ENCODE results near the gene TRPM2.
A peak's percentile ranks its signal among the peaks of the same experiment; 100 is the strongest.
"Not testable (repeated sequence)": the region's sequence is repeated elsewhere in the genome, so short reads cannot be mapped to it uniquely, and the experiment has no call there.

Gene TRPM2

GRCh38 chr21:44356160-44356559 lies 2.7 kb downstream of the TRPM2 start:
- no peak for DNase-seq

- no peak for DNase-seq
Observed at GRCh38 chr21:44356636-44357035, 3.2 kb downstream of the TRPM2 start.

DNA sequence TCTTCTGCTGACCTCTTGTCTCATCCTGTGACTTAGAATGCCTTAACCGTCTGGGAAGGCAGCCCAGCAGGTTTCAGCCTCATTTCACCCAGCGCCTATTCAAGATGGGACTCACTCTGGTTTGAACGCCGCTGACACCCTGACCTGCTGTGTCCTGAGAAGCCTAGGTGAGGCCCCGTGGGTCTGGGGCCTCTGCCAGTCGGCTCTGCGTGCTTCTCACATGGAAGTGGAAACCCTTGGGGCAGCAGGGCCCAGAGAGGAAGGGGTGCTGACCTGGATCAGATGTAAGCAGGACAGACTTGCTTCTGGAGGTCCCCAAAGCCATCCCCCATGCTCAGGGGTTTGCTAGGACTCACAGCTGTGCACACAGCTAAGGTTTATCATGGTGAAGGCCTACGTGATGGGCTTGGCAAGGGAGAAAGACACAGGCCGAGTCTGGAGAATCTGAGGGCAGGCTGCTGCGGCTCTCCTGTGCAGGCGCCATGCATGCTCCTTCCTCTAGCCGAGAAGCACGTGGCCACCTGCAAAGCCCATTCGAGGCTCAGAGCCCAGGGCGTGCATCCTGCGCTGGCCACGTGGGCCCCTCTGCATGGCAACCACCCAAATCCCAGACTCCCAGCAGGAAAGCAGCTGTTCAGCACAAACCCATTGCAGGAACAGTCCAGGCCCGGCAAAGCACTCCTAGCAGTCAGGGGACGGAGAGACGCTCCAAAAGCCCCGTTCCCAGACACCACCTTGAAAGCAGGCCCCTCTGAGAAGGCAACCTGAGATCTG lies 3.8 kb downstream of the TRPM2 start:
- DNase-seq: no peak

- DNase-seq: peak; percentile 49
Observed at GRCh38 chr21:44359396-44359795, 6.0 kb downstream of the TRPM2 start.

DNA sequence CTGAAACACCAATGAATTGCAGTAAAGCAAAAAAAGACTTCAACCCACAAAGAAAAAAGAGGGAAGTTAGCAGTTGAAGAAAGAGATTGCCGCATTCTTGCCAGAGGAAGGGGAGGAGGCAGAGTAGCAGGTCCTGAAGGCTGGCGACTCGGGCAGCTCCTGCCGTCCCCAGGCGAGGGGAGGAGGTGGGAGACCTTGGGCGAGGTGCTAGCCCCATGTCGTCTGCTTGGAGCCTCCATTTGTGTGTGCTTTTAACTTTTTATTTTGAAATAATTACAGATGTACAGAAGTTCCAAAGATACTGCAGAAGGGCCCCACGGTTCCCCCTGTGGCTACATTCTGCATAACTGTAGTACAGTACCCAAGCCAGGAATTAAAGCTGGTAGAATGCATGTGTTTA lies 6.7 kb downstream of the TRPM2 start:
- DNase-seq: no peak

- DNase-seq: not testable (repeated sequence)
Observed at GRCh38 chr21:44361903-44362302, 8.5 kb downstream of the TRPM2 start.

GRCh38 chr21:44363278-44363677 lies 9.9 kb downstream of the TRPM2 start:
- no peak for DNase-seq

GRCh38 chr21:44364151-44365053 lies 11.0 kb downstream of the TRPM2 start:
- no peak for DNase-seq

DNA sequence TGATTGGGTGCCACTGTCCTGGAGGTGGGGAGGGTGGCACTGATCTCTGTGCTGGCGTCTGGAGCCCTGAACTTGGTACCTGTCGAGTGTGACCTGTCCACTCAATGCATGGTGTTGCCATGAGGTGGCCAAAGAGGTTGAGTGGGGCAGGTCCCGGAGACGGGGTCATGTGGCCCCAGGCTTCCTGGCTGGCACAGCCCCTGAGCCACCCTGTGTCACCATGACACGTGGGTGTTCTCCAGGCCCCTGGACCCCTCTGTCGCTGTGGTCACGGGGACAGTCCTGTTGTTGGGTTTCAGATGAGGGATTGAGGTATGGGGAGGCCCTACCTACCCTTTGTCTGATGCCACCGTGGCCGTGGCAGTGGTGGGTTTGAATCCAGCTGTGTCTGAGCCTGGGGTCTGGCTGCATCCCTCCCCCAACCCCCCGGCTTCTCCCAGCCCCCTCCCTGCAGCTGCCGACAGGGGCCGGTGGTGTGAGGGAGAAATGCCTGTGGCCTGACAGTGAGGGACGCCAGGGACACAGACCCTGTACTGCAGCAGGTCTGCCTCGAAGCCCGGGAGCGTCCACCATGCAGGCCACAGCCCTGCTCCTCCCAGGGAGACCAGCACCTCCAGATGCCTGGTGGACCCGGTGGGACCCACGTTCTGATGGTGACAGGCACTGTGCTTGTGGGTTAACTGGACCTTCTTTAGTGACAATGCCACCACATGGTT lies 12.0 kb downstream of the TRPM2 start:
- no peak for DNase-seq

DNA sequence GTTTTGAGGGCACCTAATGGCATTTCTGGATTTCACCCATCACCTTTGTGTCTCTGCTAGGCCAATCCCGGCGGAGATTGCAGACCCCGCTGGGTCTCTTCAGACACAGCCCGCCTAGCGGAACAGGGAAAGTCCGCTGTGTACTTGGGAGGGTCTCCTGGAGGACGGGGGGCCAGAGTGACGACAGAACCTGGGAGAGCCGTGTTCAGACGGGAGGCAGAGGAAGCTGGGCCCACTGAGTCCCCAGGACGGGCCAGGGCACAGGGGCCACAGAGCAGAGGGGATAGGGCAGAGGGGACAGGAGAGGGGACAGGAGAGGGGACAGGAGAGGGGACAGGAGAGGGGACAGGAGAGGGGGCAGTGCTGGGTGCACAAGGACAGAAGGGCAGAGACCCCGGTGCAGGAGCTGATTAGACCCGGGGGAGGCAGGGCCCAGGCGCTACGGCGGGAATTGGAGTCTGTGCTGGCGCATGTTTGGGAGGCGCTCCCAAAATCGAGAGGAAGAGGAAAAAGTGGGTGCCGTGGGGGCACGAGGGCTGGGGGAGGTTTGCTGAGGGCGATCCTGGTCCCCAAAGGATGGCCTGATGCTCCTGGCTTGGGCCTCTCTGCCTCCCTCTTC lies 12.7 kb downstream of the TRPM2 start:
- no peak for DNase-seq

DNA sequence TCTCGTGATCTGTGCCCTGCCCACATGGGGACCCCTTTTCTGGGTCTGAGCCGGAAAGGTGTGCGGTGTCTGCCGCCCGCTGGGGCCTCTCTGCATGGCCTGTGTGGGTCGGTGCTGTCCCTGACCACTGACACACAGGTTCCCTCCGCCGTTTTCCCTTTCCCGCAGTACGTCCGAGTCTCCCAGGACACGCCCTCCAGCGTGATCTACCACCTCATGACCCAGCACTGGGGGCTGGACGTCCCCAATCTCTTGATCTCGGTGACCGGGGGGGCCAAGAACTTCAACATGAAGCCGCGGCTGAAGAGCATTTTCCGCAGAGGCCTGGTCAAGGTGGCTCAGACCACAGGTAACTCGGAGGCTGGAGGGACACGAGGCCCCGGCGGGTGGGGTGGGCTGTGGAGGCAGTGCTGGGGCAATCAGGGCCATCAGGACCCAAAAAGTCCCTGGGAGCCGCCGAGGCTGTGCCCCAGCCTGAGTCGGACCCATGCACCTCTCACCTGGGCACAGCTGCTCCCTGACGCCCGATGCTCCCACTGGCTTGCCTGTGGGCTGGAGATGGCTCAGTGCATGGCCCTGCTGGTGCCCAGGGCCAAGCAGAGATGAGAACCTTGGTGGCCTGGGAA lies 13.3 kb downstream of the TRPM2 start:
- no peak for DNase-seq

GRCh38 chr21:44368711-44369446 lies 15.5 kb downstream of the TRPM2 start:
- DNase-seq: peak; percentile 64

DNA sequence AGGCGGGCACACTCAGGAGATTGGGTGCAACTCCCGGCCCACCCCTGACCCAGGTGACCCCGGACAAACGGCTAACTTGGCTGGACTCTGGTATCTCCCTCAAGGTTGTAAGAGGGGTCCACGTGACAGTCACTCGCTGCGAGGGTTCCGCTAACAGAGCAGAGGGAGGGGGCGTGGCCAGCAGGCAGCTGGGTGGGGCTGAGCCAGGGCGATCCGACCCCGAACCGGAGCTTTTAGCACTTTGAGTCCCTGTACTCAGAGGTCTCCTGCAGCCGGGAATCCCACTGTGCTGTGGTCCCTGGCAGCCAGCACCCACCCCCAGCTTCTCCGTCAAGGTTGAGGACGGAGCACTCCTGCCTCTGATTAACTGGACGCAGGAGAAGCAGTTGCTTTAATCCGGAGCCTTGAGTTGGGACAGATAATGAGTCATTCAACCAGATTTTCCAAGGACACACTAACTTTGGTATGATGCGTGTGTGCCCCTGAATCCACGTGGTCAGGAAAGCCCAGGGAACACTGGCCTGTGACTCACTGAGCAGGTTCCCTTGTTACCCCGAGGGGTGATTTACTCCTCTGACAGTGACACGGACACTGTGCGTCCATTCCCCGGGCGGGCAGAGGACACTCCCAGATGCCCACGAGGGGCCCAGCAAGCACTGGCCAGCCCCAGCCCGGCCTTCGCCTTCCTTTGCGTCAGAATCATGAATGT lies 16.8 kb downstream of the TRPM2 start:
- DNase-seq: peak; percentile 48

DNA sequence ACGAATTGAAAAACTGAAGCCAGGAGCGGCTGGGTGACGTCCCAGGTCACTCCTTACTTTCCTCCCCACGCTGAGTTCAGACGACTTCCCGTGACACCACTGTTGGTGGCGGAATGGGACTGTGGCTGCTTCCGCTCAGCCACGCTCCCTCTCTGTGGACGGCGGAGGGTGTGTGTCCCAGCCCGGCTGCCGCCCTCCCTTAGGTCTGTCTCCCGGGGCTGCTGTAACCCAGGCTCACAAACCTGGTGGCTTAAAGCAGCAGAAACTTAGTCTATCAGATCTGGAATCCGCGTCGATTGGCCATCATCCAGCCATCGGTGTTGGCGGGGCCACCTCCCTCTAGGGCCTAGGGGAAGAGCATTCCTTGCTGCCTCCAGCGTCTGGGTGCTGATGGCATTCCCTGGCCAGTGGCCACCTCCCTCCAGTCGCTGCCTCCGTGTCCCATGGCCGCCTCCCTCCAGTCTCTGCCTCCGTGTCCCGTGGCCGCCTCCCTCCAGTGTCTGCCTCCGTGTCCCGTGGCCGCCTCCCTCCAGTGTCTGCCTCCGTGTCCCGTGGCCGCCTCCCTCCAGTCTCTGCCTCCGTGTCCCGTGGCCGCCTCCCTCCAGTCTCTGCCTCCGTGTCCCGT lies 17.5 kb downstream of the TRPM2 start:
- DNase-seq: no peak

- DNase-seq: no peak
Observed at GRCh38 chr21:44371596-44371995, 18.2 kb downstream of the TRPM2 start.

GRCh38 chr21:44372616-44373015 lies 19.2 kb downstream of the TRPM2 start:
- no peak for DNase-seq

- DNase-seq: no peak
Observed at GRCh38 chr21:44374601-44375280, 21.3 kb downstream of the TRPM2 start.

GRCh38 chr21:44375281-44375651 lies 21.8 kb downstream of the TRPM2 start:
- DNase-seq: no peak

DNA sequence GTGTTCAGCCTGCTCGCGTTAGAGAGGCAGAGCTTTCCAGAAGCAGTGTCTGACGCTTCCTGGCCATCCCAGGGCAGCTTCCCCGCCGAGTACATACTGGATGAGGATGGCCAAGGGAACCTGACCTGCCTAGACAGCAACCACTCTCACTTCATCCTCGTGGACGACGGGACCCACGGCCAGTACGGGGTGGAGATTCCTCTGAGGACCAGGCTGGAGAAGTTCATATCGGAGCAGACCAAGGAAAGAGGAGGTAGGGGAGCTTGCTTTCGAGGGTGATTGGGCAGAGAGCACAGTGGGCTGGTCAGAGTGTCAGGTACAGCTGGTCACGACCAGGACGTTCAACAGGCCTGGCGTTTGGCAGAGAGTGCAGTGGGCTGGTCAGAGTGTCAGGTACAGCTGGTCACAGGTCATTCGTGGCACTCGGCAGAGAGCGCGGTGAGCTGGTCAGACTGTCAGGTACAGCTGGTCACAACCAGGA lies 22.4 kb downstream of the TRPM2 start:
- DNase-seq: no peak

GRCh38 chr21:44376606-44377005 lies 23.2 kb downstream of the TRPM2 start:
- no peak for DNase-seq

Measured in NCI-H2171 treated with DMSO at 0.1 percent for 48 hours (cell line).